Effector memory CD4-positive, alpha-beta T cell (primary cell): ENCODE results near the gene COMT.

Source experiments
- DNase-seq, 3 donors: peaks; one replicate each; pipeline ENCODE4 v3.0.0-alpha.2; 2020
- H3K27ac ChIP-seq: 2 replicates; pipeline ENCODE4 v1.7.0; 2013; ENCODE audit warnings: mild to moderate bottlenecking, low read length, moderate library complexity; ENCODE audit not compliant: insufficient read depth, poor library complexity, severe bottlenecking
- H3K27me3 ChIP-seq: replicated peaks from 2 replicates; pipeline ENCODE4 v1.7.0; 2013; ENCODE audit warnings: mild to moderate bottlenecking, low read length; ENCODE audit not compliant: insufficient read depth, control insufficient read depth, poor library complexity, severe bottlenecking
- H3K36me3 ChIP-seq: 2 replicates; pipeline ENCODE4 v1.7.0; 2013; ENCODE audit warnings: mild to moderate bottlenecking, low read length, moderate library complexity; ENCODE audit not compliant: control insufficient read depth, insufficient read depth
- H3K4me1 ChIP-seq: 2 replicates; pipeline ENCODE4 v1.7.0; 2013; ENCODE audit warnings: low read length, mild to moderate bottlenecking; ENCODE audit not compliant: control insufficient read depth, insufficient read depth, poor library complexity, severe bottlenecking
- H3K4me3 ChIP-seq: 2 replicates; pipeline ENCODE4 v1.7.0; 2013; ENCODE audit warnings: low read length, low read depth, mild to moderate bottlenecking; ENCODE audit not compliant: insufficient read depth, poor library complexity, severe bottlenecking
- H3K9me3 ChIP-seq: 2 replicates; pipeline ENCODE4 v1.7.0; 2013; ENCODE audit warnings: mild to moderate bottlenecking, low read length, moderate library complexity; ENCODE audit not compliant: control insufficient read depth

COMT gene

DNA sequence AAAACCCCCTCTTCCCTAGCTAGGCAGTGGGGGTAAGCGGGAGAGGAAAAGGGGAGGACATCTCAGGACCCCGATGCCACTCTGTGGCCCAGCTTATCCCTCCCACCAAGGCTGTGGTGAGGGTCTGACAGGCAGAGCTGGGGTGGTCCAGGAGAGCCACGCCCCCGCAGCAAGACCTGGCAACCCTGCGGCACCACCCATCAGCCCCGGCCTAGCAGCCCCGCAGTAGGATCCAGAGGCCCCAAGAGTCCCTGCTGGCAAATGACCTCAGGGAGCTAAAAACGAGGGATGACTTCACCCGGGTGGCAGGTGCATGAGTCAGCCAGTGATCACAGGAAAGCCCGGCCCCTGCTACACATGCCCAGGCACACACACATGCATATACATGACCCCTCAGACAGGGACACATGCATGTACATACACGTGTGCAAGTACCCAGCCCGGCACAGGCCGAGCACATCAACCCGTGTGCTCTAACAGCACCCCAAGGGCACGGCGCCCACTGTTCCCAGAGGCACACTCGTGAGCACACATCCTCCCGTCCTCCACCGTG is 42.7 kb downstream of the COMT start:
- Histone ChIP-seq H3K27me3 (no peaks in the 10 kb centered on the region), H3K27ac (no peak overlapping the region), H3K4me3 (no peak overlapping the region), H3K4me1 (peaks cover 8% of the 10 kb centered on the region), H3K9me3 (no peaks in the 10 kb centered on the region), H3K36me3 (no peaks in the 10 kb centered on the region)
- no peak for DNase-seq

GRCh38 chr22:19984851-19985811 is 43.6 kb downstream of the COMT start:
- Histone ChIP-seq H3K4me1 (peaks cover 8% of the 10 kb centered on the region), H3K27ac (no peak overlapping the region), H3K27me3 (no peaks in the 10 kb centered on the region), H3K36me3 (no peaks in the 10 kb centered on the region), H3K4me3 (no peak overlapping the region), H3K9me3 (no peaks in the 10 kb centered on the region)
- no peak for DNase-seq

GRCh38 chr22:19986011-19986409 is 44.4 kb downstream of the COMT start:
- no peaks in the 10 kb centered on the region for H3K27me3 ChIP-seq
- no peaks in the 10 kb centered on the region for H3K36me3 ChIP-seq
- H3K27ac ChIP-seq: no peak overlapping the region
- no peak overlapping the region for H3K4me3 ChIP-seq
- peaks cover 8% of the 10 kb centered on the region for H3K4me1 ChIP-seq
- no peaks in the 10 kb centered on the region for H3K9me3 ChIP-seq
- DNase-seq: no peak

DNA sequence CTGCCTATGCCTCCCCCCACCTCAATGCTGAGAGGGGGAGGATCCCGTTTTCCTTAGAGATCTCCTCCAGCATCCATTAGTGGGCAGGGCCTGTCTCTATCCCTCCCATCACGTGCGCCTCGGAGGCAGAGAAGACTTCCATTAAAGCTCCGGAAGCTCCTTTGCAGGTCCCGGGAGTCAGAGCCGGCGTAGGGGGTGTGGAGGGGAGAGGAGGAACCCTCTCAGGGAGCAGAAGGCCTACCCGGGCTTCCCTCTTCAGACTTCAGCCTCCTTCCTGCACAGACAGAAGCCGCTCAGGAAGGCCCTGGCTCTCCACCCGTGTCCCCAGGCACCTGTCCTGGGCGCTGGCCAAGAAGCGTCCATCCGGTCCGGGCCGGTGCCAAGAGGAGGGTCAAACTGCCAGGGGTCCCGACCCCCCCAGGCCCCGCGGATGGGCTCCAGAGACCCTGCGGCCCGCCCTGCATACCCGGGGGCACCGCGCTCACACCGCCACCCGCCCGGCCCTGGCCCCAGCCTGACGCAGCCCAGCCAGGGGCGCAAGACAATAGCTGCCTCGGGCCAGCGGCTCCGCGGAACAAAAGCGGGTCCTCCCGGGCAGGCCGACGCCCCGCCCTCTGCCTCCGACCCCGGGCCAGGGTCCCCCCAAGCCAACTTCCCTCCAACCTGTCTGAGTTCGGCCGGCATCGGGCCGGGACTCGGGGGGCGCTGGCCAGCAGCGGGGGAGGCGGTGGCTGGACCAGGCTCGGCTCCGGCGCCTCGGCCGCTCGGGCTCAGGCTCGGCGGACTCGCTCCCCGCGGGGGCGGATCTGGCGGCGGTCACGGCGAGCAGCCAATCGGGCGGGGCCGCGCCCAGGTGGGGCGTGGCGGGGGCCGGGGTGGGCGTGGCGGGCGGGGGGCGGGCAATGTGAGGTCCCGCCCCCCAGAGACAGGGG is 45.1 kb downstream of the COMT start:
- Histone ChIP-seq H3K4me1 (peaks cover 8% of the 10 kb centered on the region), H3K9me3 (no peaks in the 10 kb centered on the region), H3K4me3 (peak overlapping the region; percentile 55), H3K27ac (no peak overlapping the region), H3K27me3 (no peaks in the 10 kb centered on the region), H3K36me3 (no peaks in the 10 kb centered on the region)
- DNase-seq: peak; percentile 37 to 52 (median 43)

- Histone ChIP-seq H3K36me3 (no peaks in the 10 kb centered on the region), H3K9me3 (no peaks in the 10 kb centered on the region), H3K27ac (no peak overlapping the region), H3K4me3 (no peak overlapping the region), H3K4me1 (peaks cover 8% of the 10 kb centered on the region), H3K27me3 (no peaks in the 10 kb centered on the region)
- DNase-seq: no peak
Observed at GRCh38 chr22:19987394-19988306, 46.1 kb downstream of the COMT start.

GRCh38 chr22:19988331-19988808 is 46.8 kb downstream of the COMT start:
- H3K27me3 ChIP-seq: no peaks in the 10 kb centered on the region
- H3K4me3 ChIP-seq: no peak overlapping the region
- no peak overlapping the region for H3K27ac ChIP-seq
- peaks cover 8% of the 10 kb centered on the region for H3K4me1 ChIP-seq
- H3K36me3 ChIP-seq: no peaks in the 10 kb centered on the region
- DNase-seq: no peak
- H3K9me3 ChIP-seq: no peaks in the 10 kb centered on the region

GRCh38 chr22:19988965-19989724 is 47.6 kb downstream of the COMT start:
- peaks cover 8% of the 10 kb centered on the region for H3K4me1 ChIP-seq

DNA sequence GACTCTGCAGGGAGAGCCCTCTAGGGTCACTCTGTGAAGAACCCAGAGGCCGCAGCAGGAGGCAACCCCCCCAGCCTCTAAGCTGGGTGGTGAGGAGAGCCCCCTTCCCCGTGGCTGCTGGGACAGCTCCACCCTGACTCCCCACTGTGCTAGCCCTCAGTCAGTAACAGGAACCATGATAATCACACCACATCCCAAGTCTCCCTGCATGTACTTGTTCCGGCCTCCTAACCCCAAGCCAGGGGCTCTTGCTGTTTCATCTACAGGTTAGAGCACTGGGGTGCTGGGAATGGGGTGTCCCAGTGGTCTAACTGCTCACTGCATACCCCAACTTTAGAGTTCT is 48.1 kb downstream of the COMT start:
- H3K27me3 ChIP-seq: no peaks in the 10 kb centered on the region
- peaks cover 8% of the 10 kb centered on the region for H3K4me1 ChIP-seq
- no peak overlapping the region for H3K4me3 ChIP-seq
- no peaks in the 10 kb centered on the region for H3K36me3 ChIP-seq
- no peaks in the 10 kb centered on the region for H3K9me3 ChIP-seq
- DNase-seq: no peak
- no peak overlapping the region for H3K27ac ChIP-seq

More at GRCh38 chr22:19988965-19989724, 47.6 kb downstream of the COMT start:
- Histone ChIP-seq H3K9me3 (no peaks in the 10 kb centered on the region), H3K4me3 (no peak overlapping the region), H3K36me3 (no peaks in the 10 kb centered on the region), H3K27ac (no peak overlapping the region), H3K27me3 (no peaks in the 10 kb centered on the region)
- DNase-seq: no peak
